ENCODE data around the gene RIMS3.

Gene RIMS3

GRCh38 chr1:40691538-40692428 is 26.3 kb upstream of the RIMS3 start, which contains the start of gene NFYC:
Gene NFYC (plus strand): TSS chr1:40691704. CDS start chr1:40738844, 47,140 bp downstream.
- in situ Hi-C loops (cut with MboI; ENCODE audit: low sequenced_read_pairs), result no loop called here

- in situ Hi-C loops (cut with MboI; ENCODE audit: low sequenced_read_pairs), result no loop called here
Observed at GRCh38 chr1:40690771-40691537, 25.5 kb upstream of the RIMS3 start.

- in situ Hi-C loops (cut with MboI; ENCODE audit: low sequenced_read_pairs), result no loop called here
Observed at GRCh38 chr1:40689737-40690136, 24.3 kb upstream of the RIMS3 start.

- in situ Hi-C loops (cut with MboI; ENCODE audit: low sequenced_read_pairs), result no loop called here
Observed at GRCh38 chr1:40687661-40688060, 22.2 kb upstream of the RIMS3 start.

- in situ Hi-C loops (cut with MboI; ENCODE audit: low sequenced_read_pairs), result no loop called here
Observed at GRCh38 chr1:40687059-40687458, 21.6 kb upstream of the RIMS3 start.

- in situ Hi-C loops (cut with MboI; ENCODE audit: low sequenced_read_pairs), result no loop called here
Observed at GRCh38 chr1:40684669-40685068, 19.2 kb upstream of the RIMS3 start.

GRCh38 chr1:40679165-40679953 is 13.9 kb upstream of the RIMS3 start:
- in situ Hi-C loops (cut with MboI; ENCODE audit: low sequenced_read_pairs), result no loop called here

- in situ Hi-C loops (cut with MboI; ENCODE audit: low sequenced_read_pairs), result no loop called here
Observed at GRCh38 chr1:40676501-40676900, 11.0 kb upstream of the RIMS3 start.

- in situ Hi-C loops (cut with MboI; ENCODE audit: low sequenced_read_pairs), result no loop called here
Observed at GRCh38 chr1:40673452-40673851, 8.0 kb upstream of the RIMS3 start.

- in situ Hi-C loops (cut with MboI; ENCODE audit: low sequenced_read_pairs), result no loop called here
Observed at GRCh38 chr1:40668769-40669525, 3.5 kb upstream of the RIMS3 start.

GRCh38 chr1:40664791-40665190 is 691 bp downstream of the RIMS3 start:
- in situ Hi-C loops (cut with MboI; ENCODE audit: low sequenced_read_pairs), result no loop called here

- in situ Hi-C loops (cut with MboI; ENCODE audit: low sequenced_read_pairs), result no loop called here
Observed at GRCh38 chr1:40664167-40664537, 1.3 kb downstream of the RIMS3 start.

- in situ Hi-C loops (cut with MboI; ENCODE audit: low sequenced_read_pairs), result no loop called here
Observed at GRCh38 chr1:40663324-40664166, 1.9 kb downstream of the RIMS3 start.

- in situ Hi-C loops (cut with MboI; ENCODE audit: low sequenced_read_pairs), result no loop called here
Observed at GRCh38 chr1:40662864-40663263, 2.6 kb downstream of the RIMS3 start.

- in situ Hi-C loops (cut with MboI; ENCODE audit: low sequenced_read_pairs), result no loop called here
Observed at GRCh38 chr1:40662151-40662550, 3.3 kb downstream of the RIMS3 start.

GRCh38 chr1:40661678-40662077 is 3.8 kb downstream of the RIMS3 start:
- in situ Hi-C loops (cut with MboI; ENCODE audit: low sequenced_read_pairs), result no loop called here

- in situ Hi-C loops (cut with MboI; ENCODE audit: low sequenced_read_pairs), result no loop called here
Observed at GRCh38 chr1:40659649-40659947, 5.9 kb downstream of the RIMS3 start.

GRCh38 chr1:40658751-40659648 is 6.5 kb downstream of the RIMS3 start:
- in situ Hi-C loops (cut with MboI; ENCODE audit: low sequenced_read_pairs), result no loop called here

- in situ Hi-C loops (cut with MboI; ENCODE audit: low sequenced_read_pairs), result no loop called here
Observed at GRCh38 chr1:40657046-40657445, 8.4 kb downstream of the RIMS3 start.
